Skeletal muscle cell (primary cell): Measurements from ENCODE around the gene RBM20.
"Not testable (repeated sequence)": the region's sequence is repeated elsewhere in the genome, so short reads cannot be mapped to it uniquely, and the experiment has no call there.

Experiments used
- DNase-seq: peaks from one replicate; pipeline ENCODE4 v3.0.0-alpha.2; 2010; ENCODE audit warnings: low read depth
- H3K4me3 ChIP-seq: 2 replicates; pipeline ENCODE4 v1.5.1; 2011; ENCODE audit warnings: low read depth, mild to moderate bottlenecking, control low read depth, low read length, moderate library complexity

Gene RBM20

GRCh38 chr10:110623316-110623715, 20.8 kb upstream of the RBM20 start:
- not testable (repeated sequence) for DNase-seq, H3K4me3 ChIP-seq

GRCh38 chr10:110625356-110625894, 18.7 kb upstream of the RBM20 start:
- H3K4me3 ChIP-seq: no peak overlapping the region
- DNase-seq: no peak

GRCh38 chr10:110625951-110626855, 17.9 kb upstream of the RBM20 start:
- no peak overlapping the region for H3K4me3 ChIP-seq
- no peak for DNase-seq

- H3K4me3 ChIP-seq: no peak overlapping the region
- DNase-seq: no peak
These were observed 16.0 kb upstream of the RBM20 start for GRCh38 chr10:110628161-110628560.

GRCh38 chr10:110629680-110630191, 14.4 kb upstream of the RBM20 start:
- DNase-seq: peak; percentile 58
- no peak overlapping the region for H3K4me3 ChIP-seq

- H3K4me3 ChIP-seq: no peak overlapping the region
- no peak for DNase-seq
These were observed 12.2 kb upstream of the RBM20 start for GRCh38 chr10:110631934-110632333.

- no peak for DNase-seq
- no peak overlapping the region for H3K4me3 ChIP-seq
These were observed 11.4 kb upstream of the RBM20 start for GRCh38 chr10:110632591-110633215.

GRCh38 chr10:110634527-110635209, 9.5 kb upstream of the RBM20 start:
- no peak overlapping the region for H3K4me3 ChIP-seq
- DNase-seq: no peak

GRCh38 chr10:110636572-110636931, 7.6 kb upstream of the RBM20 start:
- no peak overlapping the region for H3K4me3 ChIP-seq
- no peak for DNase-seq

- no peak for DNase-seq
- no peak overlapping the region for H3K4me3 ChIP-seq
These were observed 7.1 kb upstream of the RBM20 start for GRCh38 chr10:110636932-110637557.

- DNase-seq: no peak
- H3K4me3 ChIP-seq: no peak overlapping the region
These were observed 6.5 kb upstream of the RBM20 start for GRCh38 chr10:110637558-110638053.

- H3K4me3 ChIP-seq: no peak overlapping the region
- no peak for DNase-seq
These were observed 5.8 kb upstream of the RBM20 start for GRCh38 chr10:110638319-110638718.

- not testable (repeated sequence) for H3K4me3 ChIP-seq, DNase-seq
These were observed 5.1 kb upstream of the RBM20 start for GRCh38 chr10:110639046-110639445.

GRCh38 chr10:110639858-110640257, 4.3 kb upstream of the RBM20 start:
- DNase-seq, H3K4me3 ChIP-seq: not testable (repeated sequence)

- no peak for DNase-seq
- no peak overlapping the region for H3K4me3 ChIP-seq
These were observed 2.9 kb upstream of the RBM20 start for GRCh38 chr10:110641256-110641655.

GRCh38 chr10:110642204-110643034, 1.7 kb upstream of the RBM20 start:
- no peak overlapping the region for H3K4me3 ChIP-seq
- no peak for DNase-seq

GRCh38 chr10:110643035-110643652, 992 bp upstream of the RBM20 start:
- H3K4me3 ChIP-seq: peak overlapping the region; percentile 62
- DNase-seq: no peak
